ENCODE results near the gene EPHB2.

Gene EPHB2

GRCh38 chr1:22728751-22729399, 18.2 kb downstream of the EPHB2 start:
- no peaks in the 10 kb centered on the region for H3K4me1 Mint-ChIP-seq (ENCODE audit: low read depth)
- H3K27ac Mint-ChIP-seq, result no peak overlapping the region
- no peak overlapping the region for H3K4me3 Mint-ChIP-seq
- H3K36me3 Mint-ChIP-seq (ENCODE audit: low read depth), result no peaks in the 10 kb centered on the region
- no peaks in the 10 kb centered on the region for H3K9me3 Mint-ChIP-seq
- peaks cover 11% of the 10 kb centered on the region for H3K27me3 Mint-ChIP-seq
- DNase-seq, result no peak

GRCh38 chr1:22729400-22729773, 18.7 kb downstream of the EPHB2 start:
- H3K4me3 Mint-ChIP-seq, result no peak overlapping the region
- no peaks in the 10 kb centered on the region for H3K9me3 Mint-ChIP-seq
- peaks cover 11% of the 10 kb centered on the region for H3K27me3 Mint-ChIP-seq
- DNase-seq, result no peak
- H3K36me3 Mint-ChIP-seq (ENCODE audit: low read depth), result no peaks in the 10 kb centered on the region
- no peak overlapping the region for H3K27ac Mint-ChIP-seq
- H3K4me1 Mint-ChIP-seq (ENCODE audit: low read depth), result no peaks in the 10 kb centered on the region

GRCh38 chr1:22729912-22730311, 19.3 kb downstream of the EPHB2 start:
- Mint-ChIP-seq H3K9me3 (no peaks in the 10 kb centered on the region), H3K36me3 (ENCODE audit: low read depth) (no peaks in the 10 kb centered on the region), H3K27ac (no peak overlapping the region), H3K27me3 (peaks cover 9% of the 10 kb centered on the region), H3K4me1 (ENCODE audit: low read depth) (no peaks in the 10 kb centered on the region), H3K4me3 (no peak overlapping the region)
- no peak for DNase-seq

GRCh38 chr1:22731924-22732720, 21.5 kb downstream of the EPHB2 start:
- H3K4me1 Mint-ChIP-seq (ENCODE audit: low read depth), result no peaks in the 10 kb centered on the region
- H3K27me3 Mint-ChIP-seq, result no peaks in the 10 kb centered on the region
- no peak for DNase-seq
- H3K36me3 Mint-ChIP-seq (ENCODE audit: low read depth), result no peaks in the 10 kb centered on the region
- no peak overlapping the region for H3K27ac Mint-ChIP-seq
- H3K4me3 Mint-ChIP-seq, result no peak overlapping the region
- no peaks in the 10 kb centered on the region for H3K9me3 Mint-ChIP-seq

GRCh38 chr1:22733643-22734042, 23.0 kb downstream of the EPHB2 start:
- Mint-ChIP-seq H3K4me1 (ENCODE audit: low read depth) (no peaks in the 10 kb centered on the region), H3K27me3 (no peaks in the 10 kb centered on the region), H3K9me3 (no peaks in the 10 kb centered on the region), H3K36me3 (ENCODE audit: low read depth) (no peaks in the 10 kb centered on the region), H3K4me3 (no peak overlapping the region), H3K27ac (no peak overlapping the region)
- no peak for DNase-seq

GRCh38 chr1:22736501-22737080, 26.0 kb downstream of the EPHB2 start:
- peaks cover 23% of the 10 kb centered on the region for H3K27me3 Mint-ChIP-seq
- H3K9me3 Mint-ChIP-seq, result no peaks in the 10 kb centered on the region
- H3K27ac Mint-ChIP-seq, result no peak overlapping the region

GRCh38 chr1:22737374-22738068, 26.9 kb downstream of the EPHB2 start:
- Mint-ChIP-seq H3K4me1 (ENCODE audit: low read depth) (no peaks in the 10 kb centered on the region), H3K4me3 (no peak overlapping the region), H3K36me3 (ENCODE audit: low read depth) (no peaks in the 10 kb centered on the region), H3K27me3 (peaks cover 28% of the 10 kb centered on the region), H3K27ac (no peak overlapping the region), H3K9me3 (no peaks in the 10 kb centered on the region)
- no peak for DNase-seq

More at GRCh38 chr1:22736501-22737080, 26.0 kb downstream of the EPHB2 start:
- Mint-ChIP-seq H3K4me1 (ENCODE audit: low read depth) (no peaks in the 10 kb centered on the region), H3K36me3 (ENCODE audit: low read depth) (no peaks in the 10 kb centered on the region), H3K4me3 (no peak overlapping the region)
- DNase-seq, result no peak

GRCh38 chr1:22738069-22738435, 27.4 kb downstream of the EPHB2 start:
- H3K27me3 Mint-ChIP-seq, result peaks cover 28% of the 10 kb centered on the region
- no peak for DNase-seq
- H3K9me3 Mint-ChIP-seq, result no peaks in the 10 kb centered on the region
- H3K27ac Mint-ChIP-seq, result no peak overlapping the region
- H3K4me3 Mint-ChIP-seq, result no peak overlapping the region
- H3K4me1 Mint-ChIP-seq (ENCODE audit: low read depth), result no peaks in the 10 kb centered on the region
- no peaks in the 10 kb centered on the region for H3K36me3 Mint-ChIP-seq (ENCODE audit: low read depth)

- Mint-ChIP-seq H3K4me1 (ENCODE audit: low read depth) (no peaks in the 10 kb centered on the region), H3K9me3 (no peaks in the 10 kb centered on the region), H3K27me3 (peaks cover 28% of the 10 kb centered on the region), H3K4me3 (no peak overlapping the region), H3K36me3 (ENCODE audit: low read depth) (no peaks in the 10 kb centered on the region), H3K27ac (no peak overlapping the region)
- no peak for DNase-seq
Measured at GRCh38 chr1:22738522-22738921, 27.9 kb downstream of the EPHB2 start.

GRCh38 chr1:22739648-22740385, 29.2 kb downstream of the EPHB2 start:
- Mint-ChIP-seq H3K27me3 (peaks cover 31% of the 10 kb centered on the region), H3K9me3 (no peaks in the 10 kb centered on the region), H3K27ac (no peak overlapping the region), H3K4me3 (no peak overlapping the region), H3K4me1 (ENCODE audit: low read depth) (no peaks in the 10 kb centered on the region), H3K36me3 (ENCODE audit: low read depth) (no peaks in the 10 kb centered on the region)
- DNase-seq, result no peak

- Mint-ChIP-seq H3K27me3 (peaks cover 31% of the 10 kb centered on the region), H3K27ac (no peak overlapping the region), H3K36me3 (ENCODE audit: low read depth) (no peaks in the 10 kb centered on the region), H3K4me1 (ENCODE audit: low read depth) (no peaks in the 10 kb centered on the region), H3K4me3 (no peak overlapping the region), H3K9me3 (no peaks in the 10 kb centered on the region)
- DNase-seq, result no peak
Measured at GRCh38 chr1:22741118-22741517, 30.5 kb downstream of the EPHB2 start.

- H3K9me3 Mint-ChIP-seq, result no peaks in the 10 kb centered on the region
- H3K4me3 Mint-ChIP-seq, result no peak overlapping the region
- no peaks in the 10 kb centered on the region for H3K36me3 Mint-ChIP-seq (ENCODE audit: low read depth)
- no peak overlapping the region for H3K27ac Mint-ChIP-seq
- peaks cover 5% of the 10 kb centered on the region for H3K4me1 Mint-ChIP-seq (ENCODE audit: low read depth)
- H3K27me3 Mint-ChIP-seq, result peaks cover 14% of the 10 kb centered on the region
- DNase-seq, result no peak
Measured at GRCh38 chr1:22745669-22746585, 35.3 kb downstream of the EPHB2 start.

GRCh38 chr1:22747021-22747734, 36.5 kb downstream of the EPHB2 start:
- DNase-seq, result no peak
- Mint-ChIP-seq H3K9me3 (no peaks in the 10 kb centered on the region), H3K4me1 (ENCODE audit: low read depth) (peaks cover 5% of the 10 kb centered on the region), H3K4me3 (no peak overlapping the region), H3K36me3 (ENCODE audit: low read depth) (no peaks in the 10 kb centered on the region), H3K27me3 (peaks cover 11% of the 10 kb centered on the region), H3K27ac (no peak overlapping the region)
